SK-N-MC (cell line): Measurements from ENCODE around the gene PDE8A.

Experiments
- EZH2 ChIP-seq: fragments of 200-600 bp; sonication (generic); IDR thresholded peaks from one replicate; pipeline ENCODE4 v1.6.1; 2017; ENCODE audit warnings: antibody characterized with exemption
- FOXP2 ChIP-seq: optimal IDR thresholded peaks from 2 replicates; pipeline ENCODE3; 2011; ENCODE audit warnings: mild to moderate bottlenecking, moderate library complexity; ENCODE audit not compliant: insufficient read depth; ENCODE audit errors: extremely low read length, control extremely low read depth
- POLR2AphosphoS5 ChIP-seq: IDR thresholded peaks from 2 replicates; pipeline ENCODE4 v1.6.1; 2012; ENCODE audit warnings: mild to moderate bottlenecking, low read depth, low read length, borderline replicate concordance

DNA sequence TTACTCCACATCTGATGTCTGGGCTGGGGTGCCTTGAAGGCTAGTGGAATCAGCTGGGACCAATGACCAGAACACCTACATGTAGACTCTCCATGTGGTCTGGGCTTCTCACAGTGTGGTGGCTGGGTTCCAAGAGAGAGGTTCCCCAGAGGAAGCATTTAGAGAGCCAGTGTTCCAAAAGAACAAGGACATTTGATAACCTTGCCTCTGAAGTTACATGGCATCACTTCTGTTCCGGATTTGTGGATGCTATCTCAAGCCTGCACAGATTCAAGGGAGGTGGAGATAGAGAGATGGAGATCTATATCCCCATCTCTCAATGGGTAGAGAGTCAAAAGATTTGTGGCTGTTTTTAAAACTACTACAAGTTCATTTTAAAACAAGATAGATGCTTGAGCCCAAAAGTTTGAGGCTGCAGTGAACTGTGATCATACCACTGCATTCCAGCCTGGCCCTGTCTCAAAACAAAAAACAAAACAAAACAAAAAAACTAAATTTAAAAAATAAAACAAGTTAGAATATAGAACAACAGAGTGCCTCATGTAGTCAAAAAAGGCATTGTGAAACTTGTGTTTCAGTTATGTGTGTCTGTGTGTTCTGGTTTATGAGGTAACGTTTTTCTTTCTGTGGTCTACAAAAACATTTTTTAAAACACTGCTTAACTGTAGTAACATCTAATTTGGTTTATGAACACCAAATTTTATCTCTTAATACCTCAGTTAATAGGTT is 44.8 kb downstream of the PDE8A start:
- TF ChIP-seq POLR2AphosphoS5 = no peak
- TF ChIP-seq EZH2 = no peak
- no peak for TF ChIP-seq FOXP2
